Urinary bladder (tissue), 2 donors: ENCODE measurements around the gene CARD6. TPM values are rescaled to one million over a fixed set of nuclear protein-coding genes. Genes with fewer than 3 reads are reported as not detected.

Experiments used
- polyA plus RNA-seq: library from polyadenylated mRNA; stranded (reverse); fragments of 200-250 nt; gene quantifications from one replicate; pipeline ENCODE4 v1.2.3, GENCODE V29; 2013
- small RNA-seq: library from RNA; depleted of rRNA; stranded (forward); fragments of <200 nt; gene quantifications from one replicate; pipeline ENCODE3, GENCODE V24; 2014
- total RNA-seq: library from RNA; depleted of rRNA; stranded (reverse); fragments of >200 nt; gene quantifications from one replicate; pipeline ENCODE4 v1.2.3, GENCODE V29; 2014
- donor health status: healthy.

CARD6 gene
- total and polyA plus RNA-seq, 2 donors, result 5.9 to 6.0 TPM

Small RNAs within 50 kb of the gene (small RNA-seq; reads per million reads assigned to genes)
- gene SNORD72, result 3.6 reads per million, percentile 91 among the genes with 10 or more reads in this experiment

Other genes with a start within 250 kb of the CARD6 start
- 11.4 TPM for gene PTGER4, start 161.5 kb upstream of the CARD6 start, total RNA-seq
- gene PTGER4, start 161.5 kb upstream of the CARD6 start, polyA plus RNA-seq, result 15.7 TPM
- gene TTC33, start 85.4 kb upstream of the CARD6 start, total RNA-seq, result 38.4 TPM
- 13.2 TPM for gene TTC33, start 85.4 kb upstream of the CARD6 start, polyA plus RNA-seq
- 151 TPM for gene PRKAA1, start 43.0 kb upstream of the CARD6 start, total RNA-seq
- gene PRKAA1, start 43.0 kb upstream of the CARD6 start, polyA plus RNA-seq, result 43.5 TPM
- 1,380 TPM for gene RPL37, start 6.1 kb upstream of the CARD6 start, total RNA-seq
- 2,876 TPM for gene RPL37, start 6.1 kb upstream of the CARD6 start, polyA plus RNA-seq
- 807 TPM for gene C7, start 68.1 kb downstream of the CARD6 start, total RNA-seq
- gene C7, start 68.1 kb downstream of the CARD6 start, polyA plus RNA-seq, result 609 TPM
- not detected for gene MROH2B, start 230.0 kb downstream of the CARD6 start, total RNA-seq
- gene MROH2B, start 230.0 kb downstream of the CARD6 start, polyA plus RNA-seq, result not detected